H1 (cell line): Measurements from ENCODE around the gene IFT74. TPM values are rescaled to one million over a fixed set of nuclear protein-coding genes. Genes with fewer than 3 reads are reported as not detected.

ENCODE experiments used
- CTCF ChIA-PET: fragments of 300-600 bp; sonication (Branson Sonifier 250); formaldehyde crosslinking; loops from one replicate; lab custom pipeline; 2021; ENCODE audit not compliant: partially characterized antibody; lab: Charles Lee
- POLR2A ChIA-PET: fragments of 300-600 bp; sonication (Branson Sonifier 250); formaldehyde crosslinking; loops from one replicate; lab custom pipeline; 2021; ENCODE audit warnings: inconsistent platforms; ENCODE audit not compliant: partially characterized antibody; lab: Charles Lee
- DNase-seq, 2 experiments: peaks; one replicate each; pipeline versions ENCODE4 v3.0.0 to v3.0.0-alpha.2; 2010 to 2022; ENCODE audit warnings: low spot score in 2 of 2, low read depth in 1 of 2, mixed read lengths in 1 of 2
- FAIRE-seq: peaks from 2 replicates; lab custom pipeline; 2011; peaks lifted over from hg19 to GRCh38; lab: Jason Lieb, UNC
- H2AFZ ChIP-seq: 2 replicates; pipeline ENCODE4 v1.8.1; 2012; ENCODE audit warnings: low read length, inconsistent platforms
- H2AK5ac ChIP-seq: 2 replicates; pipeline ENCODE4 v1.6.1; 2013; ENCODE audit warnings: low read depth, low read length
- H2BK120ac ChIP-seq: replicated peaks from 2 replicates; pipeline ENCODE3; 2013; ENCODE audit warnings: low read depth, low read length, inconsistent platforms
- H2BK12ac ChIP-seq: 2 replicates; pipeline ENCODE4 v1.6.1; 2013; ENCODE audit warnings: low read depth, low read length
- H2BK15ac ChIP-seq: 2 replicates; pipeline ENCODE4 v1.6.1; 2013; ENCODE audit warnings: low read length
- H2BK20ac ChIP-seq: 2 replicates; pipeline ENCODE4 v1.6.1; 2013; ENCODE audit warnings: low read length
- H2BK5ac ChIP-seq: 2 replicates; pipeline ENCODE4 v1.6.1; 2013; ENCODE audit warnings: low read depth, low read length
- H3K14ac ChIP-seq: 2 replicates; pipeline ENCODE4 v1.6.1; 2013; ENCODE audit warnings: inconsistent platforms; ENCODE audit not compliant: insufficient read length
- H3K18ac ChIP-seq: 2 replicates; pipeline ENCODE4 v1.6.1; 2013; ENCODE audit warnings: low read length; ENCODE audit errors: extremely low read depth
- H3K23ac ChIP-seq: 2 replicates; pipeline ENCODE4 v1.6.1; 2013; ENCODE audit warnings: inconsistent platforms; ENCODE audit not compliant: insufficient read length
- H3K23me2 ChIP-seq: 2 replicates; pipeline ENCODE4 v1.6.1; 2013; ENCODE audit warnings: low read depth, low read length
- H3K27ac ChIP-seq: 2 replicates; pipeline ENCODE4 v1.6.1; 2011; ENCODE audit warnings: low read depth, low read length, inconsistent platforms
- H3K27me3 ChIP-seq, 4 experiments: replicated peaks in 1 of 4; 1 replicate in 1 of 4; 2 replicates in 3 of 4; pipeline versions ENCODE4 v1.6.1 to v1.8.1; 2011 to 2013; ENCODE audit warnings: low read length in 3 of 4, mild to moderate bottlenecking in 3 of 4, inconsistent platforms in 2 of 4, mixed read lengths in 2 of 4, moderate library complexity in 1 of 4; ENCODE audit not compliant: control insufficient read depth in 3 of 4, insufficient read depth in 3 of 4; ENCODE audit errors: extremely low read depth in 1 of 4
- H3K36me3 ChIP-seq, 4 experiments: 2 replicates each; pipeline versions ENCODE4 v1.6.1 to v1.8.1; 2011 to 2013; ENCODE audit warnings: mild to moderate bottlenecking in 4 of 4, low read length in 3 of 4, moderate library complexity in 2 of 4, control low read depth in 1 of 4, inconsistent platforms in 1 of 4; ENCODE audit not compliant: insufficient read depth in 4 of 4, control insufficient read depth in 2 of 4
- H3K4ac ChIP-seq: replicated peaks from 2 replicates; pipeline ENCODE3; 2013; ENCODE audit warnings: low read length, low read depth, mixed read lengths, inconsistent platforms; ENCODE audit not compliant: insufficient read length
- H3K4me1 ChIP-seq, 4 experiments: replicated peaks in 1 of 4; 1 replicate in 1 of 4; 2 replicates in 3 of 4; pipeline versions ENCODE4 v1.6.1 to v1.8.1; 2011 to 2013; ENCODE audit warnings: low read length in 3 of 4, inconsistent platforms in 2 of 4, mixed read lengths in 1 of 4; ENCODE audit not compliant: insufficient read depth in 4 of 4, control insufficient read depth in 3 of 4
- H3K4me2 ChIP-seq, 2 experiments: 2 replicates each; pipeline versions ENCODE4 v1.6.1 to v1.8.1; 2011 to 2013; ENCODE audit warnings: low read depth in 2 of 2, low read length in 2 of 2, control low read depth in 1 of 2, inconsistent platforms in 1 of 2, mild to moderate bottlenecking in 1 of 2; ENCODE audit not compliant: insufficient read depth in 1 of 2
- H3K4me3 ChIP-seq, 4 experiments: fragments of 200-600, 300-600 bp in 1 of 4; sonication (generic), shearing (Covaris generic), sonication (Bioruptor Twin) in 1 of 4; 2 replicates each; pipeline versions ENCODE4 v1.5.1 to v1.8.1; 2011 to 2016; ENCODE audit warnings: low read length in 4 of 4, low read depth in 3 of 4, control low read depth in 2 of 4, inconsistent platforms in 2 of 4, mild to moderate bottlenecking in 2 of 4, mixed read lengths in 1 of 4, moderate library complexity in 1 of 4; ENCODE audit not compliant: insufficient read depth in 2 of 4; ENCODE audit errors: extremely low read depth in 1 of 4
- H3K56ac ChIP-seq: replicated peaks from 2 replicates; pipeline ENCODE3; 2013; ENCODE audit warnings: low read depth, mild to moderate bottlenecking, mixed read lengths, low read length, inconsistent platforms; ENCODE audit not compliant: insufficient read length
- H3K79me1 ChIP-seq: 2 replicates; pipeline ENCODE4 v1.6.1; 2013; ENCODE audit warnings: low read depth, low read length, control low read depth
- H3K79me2 ChIP-seq, 2 experiments: 2 replicates each; pipeline versions ENCODE4 v1.6.1 to v1.8.1; 2012 to 2013; ENCODE audit warnings: low read length in 2 of 2, mild to moderate bottlenecking in 2 of 2, inconsistent platforms in 1 of 2; ENCODE audit not compliant: insufficient read depth in 2 of 2, control insufficient read depth in 1 of 2
- H3K9ac ChIP-seq, 4 experiments: replicated peaks in 1 of 4; 1 replicate in 1 of 4; 2 replicates in 3 of 4; pipeline versions ENCODE4 v1.6.1 to v1.8.1; 2011 to 2013; ENCODE audit warnings: low read depth in 3 of 4, low read length in 3 of 4, control low read depth in 2 of 4, mild to moderate bottlenecking in 2 of 4, moderate library complexity in 2 of 4, inconsistent platforms in 1 of 4; ENCODE audit errors: extremely low read depth in 1 of 4
- H3K9me3 ChIP-seq, 2 experiments: 2 replicates each; pipeline versions ENCODE4 v1.6.1 to v1.8.1; 2012 to 2013; ENCODE audit warnings: mild to moderate bottlenecking in 2 of 2, moderate library complexity in 2 of 2, control low read depth in 1 of 2, inconsistent platforms in 1 of 2, low read depth in 1 of 2, low read length in 1 of 2, mixed read lengths in 1 of 2; ENCODE audit not compliant: insufficient read depth in 2 of 2
- H4K20me1 ChIP-seq, 2 experiments: replicated peaks in 1 of 2; 2 replicates each; pipeline versions ENCODE3 to v1.8.1; 2011 to 2013; ENCODE audit warnings: inconsistent platforms in 2 of 2, low read length in 2 of 2, mild to moderate bottlenecking in 1 of 2; ENCODE audit not compliant: insufficient read depth in 2 of 2, control insufficient read depth in 1 of 2
- H4K5ac ChIP-seq: 2 replicates; pipeline ENCODE4 v1.6.1; 2013; ENCODE audit warnings: low read length, low read depth, mixed read lengths, inconsistent platforms; ENCODE audit not compliant: insufficient read length
- H4K8ac ChIP-seq: 2 replicates; pipeline ENCODE4 v1.8.0; 2013; ENCODE audit warnings: mild to moderate bottlenecking, moderate library complexity, low read length, inconsistent platforms; ENCODE audit not compliant: insufficient read depth; ENCODE audit errors: extremely low read depth
- H4K91ac ChIP-seq: replicated peaks from 2 replicates; pipeline ENCODE3; 2013; ENCODE audit warnings: low read length, mixed read lengths, inconsistent platforms; ENCODE audit not compliant: insufficient read length
- CHD2 ChIP-seq: IDR thresholded peaks from 2 replicates; pipeline ENCODE4 v1.6.1; 2012; ENCODE audit warnings: low read length, improper control_type of control experiment
- GABPA ChIP-seq: IDR thresholded peaks from 2 replicates; pipeline ENCODE4 v1.6.1; 2011; ENCODE audit warnings: mild to moderate bottlenecking, low read length, moderate library complexity, borderline replicate concordance; ENCODE audit not compliant: insufficient read depth
- GTF2F1 ChIP-seq: IDR thresholded peaks from 2 replicates; pipeline ENCODE4 v1.6.1; 2012; ENCODE audit warnings: low read depth, low read length, improper control_type of control experiment, borderline replicate concordance
- JUND ChIP-seq: IDR thresholded peaks from 2 replicates; pipeline ENCODE4 v1.6.1; 2011; ENCODE audit warnings: mild to moderate bottlenecking, improper control_type of control experiment, low read length
- TBP ChIP-seq: IDR thresholded peaks from 2 replicates; pipeline ENCODE4 v1.6.1; 2011; ENCODE audit warnings: low read depth, low read length, improper control_type of control experiment
- WGBS, 2 experiments: shearing (Covaris generic) in 1 of 2; methylation state at CpG; one replicate each; pipeline versions ENCODE4 v1.1.6 to v1.1.7; 2013 to 2015; ENCODE audit warnings: low lambda C conversion rate in 2 of 2, mixed read lengths in 2 of 2, inconsistent platforms in 1 of 2, low coverage in 1 of 2, missing lambda C conversion rate in 1 of 2; ENCODE audit not compliant: insufficient replicate concordance in 2 of 2, insufficient coverage in 1 of 2, insufficient read length in 1 of 2; ENCODE audit errors: extremely low coverage in 1 of 2, missing lambda C conversion rate in 1 of 2; 5-methylcytosine and 5-hydroxymethylcytosine counted together
- polyA plus RNA-seq, 7 experiments: library from polyadenylated mRNA; depleted of rRNA in 3 of 7; stranded (reverse) in 5 of 7; unstranded in 2 of 7; fragments of >200 nt in 5 of 7; fragments of 200-250 nt in 2 of 7; gene quantifications; 1 replicate in 5 of 7; 2 replicates in 1 of 7; 4 replicates in 1 of 7; pipeline versions ENCODE4 v1.2.1 to v1.2.3, GENCODE V29; 2011 to 2013; ENCODE audit warnings: missing spikeins in 2 of 7, mixed read lengths in 2 of 7
- total RNA-seq: library from RNA; stranded (reverse); fragmentation: NEBNext Ultra II Directional; extraction: Animal tissue kit (Norgen Biotek cat#: 25700); gene quantifications from 2 replicates; pipeline ENCODE4 v1.2.1, GENCODE V29; 2021
- TF ChIP-seq, protein P1 (sequence below): IDR thresholded peaks from 2 replicates; pipeline ENCODE4 v1.6.1; 2011; ENCODE audit warnings: low read depth, mild to moderate bottlenecking, low read length; ENCODE audit not compliant: insufficient read depth
- TF ChIP-seq, protein P2 (sequence below), 3 experiments: IDR thresholded peaks; 1 replicate in 2 of 3; 2 replicates in 1 of 3; pipeline versions ENCODE4 v1.5.1 to v1.6.1; 2011; ENCODE audit warnings: low read length in 3 of 3, mild to moderate bottlenecking in 3 of 3, inconsistent platforms in 2 of 3, low read depth in 1 of 3, moderate library complexity in 1 of 3; ENCODE audit not compliant: insufficient read depth in 1 of 3; ENCODE audit errors: control extremely low read depth in 1 of 3
- TF ChIP-seq, protein P3 (sequence below): IDR thresholded peaks from 2 replicates; pipeline ENCODE4 v1.6.1; 2012; ENCODE audit warnings: inconsistent platforms

Gene IFT74
- total and polyA plus RNA-seq, 2 of the 8 experiments (the other 6 are each of a cell fraction or from before 2014, with no cell fraction given), result 4.4 to 17.8 TPM

DNA sequence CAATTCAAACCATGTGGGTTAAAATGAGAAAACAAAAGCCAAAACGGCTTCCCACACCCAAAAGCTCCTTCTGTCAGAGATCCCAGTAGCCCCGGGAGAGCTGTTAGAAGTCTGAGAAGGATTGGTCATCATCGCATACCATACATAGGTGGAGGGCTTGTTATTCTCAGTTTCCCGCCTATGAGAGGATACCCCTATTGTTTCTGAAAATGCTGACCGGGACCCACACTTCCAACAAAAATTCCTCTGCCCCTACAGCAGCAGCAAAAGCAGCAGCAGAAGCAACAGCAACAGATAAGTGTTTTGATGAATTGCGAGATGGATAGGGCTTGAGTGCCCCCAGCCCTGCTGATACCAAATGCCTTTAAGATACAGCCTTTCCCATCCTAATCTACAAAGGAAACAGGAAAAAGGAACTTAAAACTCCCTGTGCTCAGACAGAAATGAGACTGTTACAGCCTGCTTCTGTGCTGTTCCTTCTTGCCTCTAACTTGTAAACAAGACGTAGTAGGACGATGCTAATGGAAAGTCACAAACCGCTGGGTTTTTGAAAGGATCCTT is 152.8 kb downstream of the IFT74 start, which contains the start of gene TEK:
Gene TEK (plus strand): TSS at position 245 of the 561 bp plus-strand sequence. CDS start 366 bp downstream, outside the sequence.
- peak within 1 kb of the TSS; percentile 40 to 60 (median 48) for H3K4me3 ChIP-seq
- peak; percentile 88 for FAIRE-seq
- H3K9ac ChIP-seq, result peak within 1 kb of the TSS; percentile 76 to 85 (median 80)
- TF ChIP-seq, protein P1, sequence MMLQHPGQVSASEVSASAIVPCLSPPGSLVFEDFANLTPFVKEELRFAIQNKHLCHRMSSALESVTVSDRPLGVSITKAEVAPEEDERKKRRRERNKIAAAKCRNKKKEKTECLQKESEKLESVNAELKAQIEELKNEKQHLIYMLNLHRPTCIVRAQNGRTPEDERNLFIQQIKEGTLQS, result no peak
- TF ChIP-seq CHD2 (no peak), GTF2F1 (no peak), TBP (peak; percentile 69; the same call in 1 of the 2 replicates), JUND (no peak), GABPA (no peak)
- TF ChIP-seq, protein P2, sequence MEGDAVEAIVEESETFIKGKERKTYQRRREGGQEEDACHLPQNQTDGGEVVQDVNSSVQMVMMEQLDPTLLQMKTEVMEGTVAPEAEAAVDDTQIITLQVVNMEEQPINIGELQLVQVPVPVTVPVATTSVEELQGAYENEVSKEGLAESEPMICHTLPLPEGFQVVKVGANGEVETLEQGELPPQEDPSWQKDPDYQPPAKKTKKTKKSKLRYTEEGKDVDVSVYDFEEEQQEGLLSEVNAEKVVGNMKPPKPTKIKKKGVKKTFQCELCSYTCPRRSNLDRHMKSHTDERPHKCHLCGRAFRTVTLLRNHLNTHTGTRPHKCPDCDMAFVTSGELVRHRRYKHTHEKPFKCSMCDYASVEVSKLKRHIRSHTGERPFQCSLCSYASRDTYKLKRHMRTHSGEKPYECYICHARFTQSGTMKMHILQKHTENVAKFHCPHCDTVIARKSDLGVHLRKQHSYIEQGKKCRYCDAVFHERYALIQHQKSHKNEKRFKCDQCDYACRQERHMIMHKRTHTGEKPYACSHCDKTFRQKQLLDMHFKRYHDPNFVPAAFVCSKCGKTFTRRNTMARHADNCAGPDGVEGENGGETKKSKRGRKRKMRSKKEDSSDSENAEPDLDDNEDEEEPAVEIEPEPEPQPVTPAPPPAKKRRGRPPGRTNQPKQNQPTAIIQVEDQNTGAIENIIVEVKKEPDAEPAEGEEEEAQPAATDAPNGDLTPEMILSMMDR (IDR thresholded peaks at IDR 0.05; ENCODE audit: control extremely low read depth in 1 of 3, insufficient read depth in 1 of 3, low read depth in 1 of 3, low read length in 3 of 3), result no peak
- TF ChIP-seq, protein P3, sequence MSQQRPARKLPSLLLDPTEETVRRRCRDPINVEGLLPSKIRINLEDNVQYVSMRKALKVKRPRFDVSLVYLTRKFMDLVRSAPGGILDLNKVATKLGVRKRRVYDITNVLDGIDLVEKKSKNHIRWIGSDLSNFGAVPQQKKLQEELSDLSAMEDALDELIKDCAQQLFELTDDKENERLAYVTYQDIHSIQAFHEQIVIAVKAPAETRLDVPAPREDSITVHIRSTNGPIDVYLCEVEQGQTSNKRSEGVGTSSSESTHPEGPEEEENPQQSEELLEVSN, result peak; percentile 28; the same call in 1 of the 2 replicates

More for the DNA sequence above, 152.8 kb downstream of the IFT74 start, which contains the start of gene TEK:
- Histone ChIP-seq H2BK120ac (no peak within 1 kb of the TSS), H3K56ac (no peak within 1 kb of the TSS), H3K79me2 (peaks cover 0 to 32% of the 10 kb centered on the region in 2 experiments; a peak in 2 of 4 replicates), H3K23me2 (peaks cover 5% of the 10 kb centered on the region; the same call in 1 of the 2 replicates), H2BK20ac (no peak within 1 kb of the TSS; the same call in 1 of the 2 replicates), H4K20me1 (no peaks in the 10 kb centered on the region), H3K14ac (no peak within 1 kb of the TSS), H4K8ac (no peak within 1 kb of the TSS), H3K27ac (peak within 1 kb of the TSS; percentile 56; the same call in 1 of the 2 replicates), H2BK15ac (no peak within 1 kb of the TSS), H3K79me1 (no peaks in the 10 kb centered on the region), H4K5ac (no peak within 1 kb of the TSS), H3K18ac (peak within 1 kb of the TSS; percentile 9; the same call in 1 of the 2 replicates), H3K4me1 (peaks cover 0 to 8% (median 1%) of the 10 kb centered on the region in 4 experiments; a peak in 1 of 7 replicates), H2AK5ac (no peak within 1 kb of the TSS), H3K9me3 (no peaks in the 10 kb centered on the region), H2BK12ac (peak within 1 kb of the TSS; percentile 28; the same call in 1 of the 2 replicates), H3K4me2 (peak within 1 kb of the TSS; percentile 68 to 79), H3K36me3 (no peaks in the 10 kb centered on the region), H3K4ac (no peak within 1 kb of the TSS), H2BK5ac (peak within 1 kb of the TSS; percentile 13), H3K23ac (no peak within 1 kb of the TSS), H3K27me3 (no peaks in the 10 kb centered on the region), H2AFZ (peak within 1 kb of the TSS; percentile 93), H4K91ac (no peak within 1 kb of the TSS)
- CTCF ChIA-PET, result interaction anchor here (1.2 kb wide), 1 partner anchor 15 kb away, joined by 3 read pairs; no protein-coding TSS in a partner anchor
- POLR2A ChIA-PET, result no interaction called here
- 15% methylated on average over 9 of the region's 9 CpGs; no CpG with 5 or more reads in 1 of the 2 experiments for WGBS, 2 experiments
- peak in 1 of 2 experiments; percentile 27 for DNase-seq
